HG03432 (cell line): Measurements from ENCODE around the gene NLRP5.
"Not testable (repeated sequence)": the region's sequence is repeated elsewhere in the genome, so short reads cannot be mapped to it uniquely, and the experiment has no call there.

ENCODE experiments used
- ATAC-seq: cut with Tn5 transposase; IDR thresholded peaks from one replicate; pipeline ENCODE4 v1.9.1; 2021; ENCODE audit warnings: mild to moderate bottlenecking, moderate library complexity; ENCODE audit not compliant: unreplicated experiment

Gene NLRP5

DNA sequence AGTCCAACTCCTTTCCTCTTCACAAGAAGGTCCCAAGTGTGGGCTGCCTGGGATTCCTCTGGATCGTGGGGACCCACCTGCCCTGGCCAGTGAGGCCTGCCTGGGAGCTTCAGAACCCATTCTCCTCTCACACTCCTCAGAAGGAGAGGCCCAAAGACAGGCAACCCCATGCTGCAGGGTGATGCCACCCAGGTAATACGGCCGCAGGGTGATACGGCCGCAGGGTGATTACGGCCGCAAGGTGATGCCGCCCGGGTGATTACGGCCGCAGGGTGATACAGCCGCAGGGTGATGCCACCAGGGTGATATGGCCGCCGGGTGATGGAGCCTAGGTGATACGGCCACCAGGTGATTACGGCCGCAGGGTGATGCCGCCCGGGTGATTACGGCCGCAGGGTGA is 111.7 kb downstream of the NLRP5 start:
- ATAC-seq: not testable (repeated sequence)

DNA sequence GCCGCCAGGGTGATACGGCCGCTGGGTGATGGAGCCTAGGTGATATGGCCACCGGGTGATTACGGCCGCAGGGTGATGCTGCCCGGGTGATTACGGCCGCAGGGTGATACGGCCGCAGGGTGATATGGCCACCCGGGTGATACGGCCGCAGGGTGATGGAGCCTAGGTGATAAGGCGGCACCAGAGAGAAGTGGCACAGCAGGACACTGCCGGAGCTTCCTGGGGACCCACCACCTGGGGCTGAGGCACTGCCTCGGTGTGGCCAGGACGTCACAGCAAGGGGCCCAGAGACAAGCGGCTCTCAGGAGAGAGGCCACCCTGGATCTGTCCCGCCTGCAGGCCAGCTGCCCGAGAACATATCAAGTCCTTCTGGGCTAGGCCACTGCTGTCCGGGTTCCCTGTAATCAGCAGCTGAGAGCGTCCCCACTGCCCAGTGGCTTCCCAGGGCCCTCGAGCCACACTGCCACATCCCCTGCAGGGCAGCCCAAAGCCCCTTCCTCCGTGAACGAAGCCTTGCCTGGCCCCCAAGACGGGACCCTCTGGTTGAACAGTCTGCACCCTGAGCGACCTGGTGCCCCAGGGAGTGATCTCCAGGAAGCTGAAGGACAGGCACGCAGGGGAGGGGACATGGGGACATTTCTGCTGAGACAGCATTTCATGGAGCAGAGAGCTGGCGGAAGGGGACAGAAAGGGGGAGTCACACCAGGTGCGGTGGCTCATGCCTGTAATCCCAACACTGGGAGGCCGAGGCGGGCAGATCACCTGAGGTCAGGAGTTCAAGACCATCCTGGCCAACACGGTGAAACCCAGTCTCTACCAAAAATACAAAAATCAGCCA is 112.4 kb downstream of the NLRP5 start:
- ATAC-seq: no peak

DNA sequence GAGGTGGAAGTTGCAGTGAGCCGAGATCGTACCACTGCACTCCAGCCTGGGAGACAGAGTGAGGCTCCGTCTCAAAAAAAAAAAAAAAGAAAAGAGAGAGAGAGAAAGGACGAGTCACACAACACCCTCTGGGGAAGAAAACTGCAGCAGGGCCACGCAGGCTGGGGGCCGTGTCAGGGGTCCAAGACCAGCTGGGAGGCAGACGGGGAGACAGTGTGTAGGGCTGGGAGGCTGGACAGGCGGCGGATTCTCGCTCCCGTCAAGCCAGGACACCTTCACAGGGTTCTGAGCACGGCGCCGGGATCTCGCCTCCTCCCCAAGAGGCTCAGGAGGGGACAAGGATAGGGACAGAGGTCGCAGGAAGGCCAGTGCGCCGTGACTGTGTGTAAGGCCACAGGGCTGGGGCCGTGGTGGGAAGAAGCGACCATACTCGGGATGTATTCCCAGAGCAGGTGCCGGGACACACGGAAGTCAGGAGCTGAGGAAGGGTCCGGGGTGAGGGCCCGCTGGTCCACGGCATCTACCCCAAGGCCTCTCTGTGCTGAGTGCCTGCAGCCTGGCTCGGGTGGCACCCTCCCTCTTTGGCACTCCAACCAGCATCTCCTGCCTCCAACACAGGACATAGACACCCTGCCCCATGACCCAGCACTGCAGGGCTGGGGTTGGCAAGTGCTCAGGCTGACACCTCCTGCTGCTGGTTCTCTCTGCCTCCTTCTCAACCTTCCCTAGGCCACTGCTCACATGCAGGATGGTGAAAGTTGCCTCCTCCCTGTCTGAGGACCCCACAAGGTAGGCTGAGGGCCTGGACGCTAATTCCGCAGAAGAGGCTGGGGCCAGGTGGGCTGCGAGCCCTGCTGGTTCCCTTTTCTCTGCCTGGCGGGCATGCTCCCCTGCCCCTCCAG is 113.3 kb downstream of the NLRP5 start:
- no peak for ATAC-seq

DNA sequence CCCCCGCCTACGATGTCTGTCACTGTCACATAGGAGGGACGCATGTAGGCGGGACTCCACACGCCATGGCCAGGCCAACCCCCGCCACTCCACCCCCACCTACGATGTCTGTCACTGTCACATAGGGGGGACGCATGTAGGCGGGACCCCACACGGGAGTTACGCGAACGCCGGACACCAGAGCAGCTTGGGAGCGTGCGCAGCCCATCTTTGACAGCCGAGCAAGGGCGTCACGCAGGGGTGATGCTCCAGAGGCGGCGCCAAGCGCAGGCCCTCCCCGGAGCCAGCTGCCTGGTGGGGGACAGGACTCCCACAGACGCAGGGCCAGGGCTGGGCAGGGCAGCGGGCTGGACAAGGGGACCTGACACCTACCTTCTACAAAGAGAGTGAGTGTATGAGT is 114.5 kb downstream of the NLRP5 start:
- no peak for ATAC-seq

DNA sequence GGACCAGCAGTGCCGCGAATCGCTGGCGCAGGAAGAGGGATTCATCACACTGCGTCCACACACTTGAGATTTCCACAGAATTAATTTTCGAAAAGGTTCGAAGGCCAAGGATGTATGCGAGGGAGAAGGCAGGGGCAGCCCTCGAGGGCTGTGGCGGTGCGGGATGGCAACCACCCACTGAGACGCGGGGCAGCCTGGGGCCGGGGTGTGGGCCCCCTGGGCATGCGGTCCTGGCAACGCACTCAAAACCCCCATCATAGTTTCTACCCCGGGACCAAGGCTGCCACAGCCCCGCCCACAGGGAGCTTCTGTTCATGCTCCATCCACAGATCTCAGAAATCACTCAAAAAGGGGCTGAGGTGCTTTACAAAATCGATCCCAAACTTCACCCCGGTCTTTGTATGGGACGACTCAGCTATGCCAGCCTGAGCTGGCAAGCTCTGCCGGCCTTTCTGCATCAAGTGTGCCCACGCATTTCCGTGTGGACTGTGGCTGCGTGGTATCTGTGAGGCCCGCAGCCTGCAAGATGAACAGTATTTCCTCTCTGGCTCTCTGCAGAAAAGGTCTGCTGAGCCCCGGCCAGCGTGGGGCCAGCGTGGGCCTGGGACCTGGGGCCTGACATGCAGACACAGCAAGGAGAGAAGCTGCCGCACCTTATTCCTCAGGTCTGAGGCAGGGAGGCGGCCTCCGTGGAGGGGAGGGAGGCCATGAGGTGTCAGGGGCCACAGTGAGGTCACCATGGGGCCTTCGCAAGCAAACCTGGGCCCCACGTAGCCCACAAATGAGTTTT is 115.4 kb downstream of the NLRP5 start:
- ATAC-seq: no peak

DNA sequence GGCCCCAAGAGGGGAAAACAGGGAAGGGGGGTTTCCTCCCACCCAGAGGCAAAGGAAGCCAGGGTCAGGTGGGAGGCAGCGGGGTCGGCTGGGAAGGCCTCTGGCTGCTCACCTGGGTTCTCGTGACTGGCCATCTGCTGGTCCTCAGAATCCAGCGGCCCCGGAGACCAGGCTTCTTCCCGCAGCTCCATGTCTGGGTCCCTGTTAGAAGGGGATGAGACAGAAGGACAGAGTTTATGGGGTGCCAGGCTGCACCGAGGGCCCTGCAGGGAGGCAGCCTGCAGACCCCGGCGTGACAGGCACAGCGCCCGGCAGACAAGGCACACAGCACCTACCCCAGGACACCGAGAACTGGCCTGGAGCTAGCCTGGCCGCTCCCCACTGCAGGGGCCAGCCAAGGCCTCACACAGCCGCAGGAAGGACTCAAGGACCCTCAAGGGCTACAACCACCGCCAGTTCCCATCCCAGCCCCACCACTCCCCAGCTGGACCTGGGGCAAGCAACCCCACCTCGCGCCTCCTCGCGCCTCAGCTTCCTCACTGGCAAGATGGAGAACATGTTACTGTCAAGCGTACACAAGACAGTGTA is 116.5 kb downstream of the NLRP5 start:
- ATAC-seq: no peak

DNA sequence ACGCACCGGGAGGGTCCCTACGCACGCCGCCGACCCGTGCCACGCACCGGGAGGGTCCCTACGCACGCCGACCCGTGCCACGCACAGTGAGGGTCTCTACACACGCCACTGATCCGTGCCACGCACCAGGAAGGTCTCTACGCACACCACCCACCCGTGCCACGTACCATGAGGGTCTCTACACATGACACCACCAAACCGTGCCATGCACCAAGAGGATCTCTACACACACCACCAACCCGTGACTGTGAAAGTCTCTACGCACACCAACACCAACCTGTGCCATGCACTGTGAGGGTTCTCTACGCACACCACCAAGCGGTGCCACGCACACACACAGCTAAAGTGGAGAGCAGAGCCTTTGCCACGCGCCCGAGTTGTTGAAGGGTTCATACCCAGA is 117.8 kb downstream of the NLRP5 start:
- no peak for ATAC-seq

DNA sequence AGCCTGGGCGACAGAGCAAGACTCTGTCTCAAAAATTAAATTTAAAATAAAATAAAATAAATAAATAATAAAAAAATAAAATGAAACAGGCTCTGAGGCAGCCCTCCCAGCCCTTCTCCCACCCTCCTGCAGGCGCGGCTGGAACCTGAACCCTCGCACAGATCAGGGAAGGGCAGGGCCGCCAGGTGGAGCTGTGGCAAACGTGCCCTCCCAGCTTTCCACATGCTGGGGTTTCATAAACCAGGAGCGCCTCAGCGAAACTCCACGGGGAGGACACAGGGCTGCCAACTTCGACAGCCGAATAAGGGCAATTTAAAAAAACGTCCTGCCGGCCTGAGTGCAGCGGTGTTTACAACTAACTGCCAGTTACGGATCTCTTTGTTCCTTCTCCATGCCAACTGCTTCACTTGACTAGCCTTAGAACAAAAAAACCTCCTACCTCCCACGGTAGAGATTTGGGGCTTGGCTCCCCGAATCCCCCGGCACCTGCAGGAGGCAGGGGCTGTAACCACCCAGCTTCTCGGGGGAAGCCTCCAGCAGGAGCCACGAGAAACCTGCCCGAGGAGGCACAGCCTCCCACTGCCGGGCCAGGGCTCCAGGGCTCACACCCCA is 118.6 kb downstream of the NLRP5 start:
- peak; percentile 35 for ATAC-seq

DNA sequence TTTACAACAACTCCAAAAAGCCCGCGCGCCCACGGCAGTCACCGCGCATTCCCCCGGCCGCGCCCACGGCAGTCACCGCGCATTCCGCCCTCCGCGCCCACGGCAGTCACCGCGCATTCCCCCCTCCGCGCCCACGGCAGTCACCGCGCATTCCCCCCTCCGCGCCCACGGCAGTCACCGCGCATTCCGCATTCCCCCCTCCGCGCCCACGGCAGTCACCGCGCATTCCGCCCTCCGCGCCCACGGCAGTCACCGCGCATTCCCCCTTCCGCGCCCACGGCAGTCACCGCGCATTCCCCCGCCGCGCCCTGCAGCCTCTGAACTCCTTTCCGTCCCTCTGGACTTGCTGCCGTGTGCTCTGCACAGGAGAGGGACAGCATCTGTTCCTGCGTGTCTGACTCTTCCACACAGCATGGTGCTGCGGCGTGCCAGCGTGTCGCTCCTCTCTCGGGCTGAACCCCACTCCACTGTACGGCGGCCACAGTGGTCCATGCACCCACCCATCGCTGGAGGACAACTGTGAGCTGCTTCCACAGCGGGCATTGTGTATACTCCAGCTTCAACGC is 119.3 kb downstream of the NLRP5 start:
- not testable (repeated sequence) for ATAC-seq

DNA sequence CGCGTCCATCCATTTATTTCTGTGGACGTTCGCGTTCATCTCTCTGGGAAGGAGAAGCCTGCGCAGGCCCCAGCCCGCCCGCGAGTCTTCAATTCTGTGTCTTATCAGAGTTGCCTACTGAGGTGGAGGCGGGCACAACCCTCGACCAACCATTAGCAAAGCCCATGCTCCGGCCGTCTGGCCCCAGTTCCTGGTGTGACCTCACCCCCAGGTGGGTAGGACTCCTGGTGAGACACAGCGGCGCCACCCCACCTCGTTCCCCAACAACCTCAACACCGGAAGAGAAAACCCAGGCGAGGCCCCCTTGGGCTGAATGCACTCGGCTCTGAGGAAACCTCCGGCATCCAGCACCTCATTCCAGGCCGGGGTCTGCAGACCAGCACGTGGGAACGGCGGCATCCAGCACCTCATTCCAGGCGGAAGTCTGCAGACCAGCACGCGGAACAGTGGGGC is 119.8 kb downstream of the NLRP5 start:
- no peak for ATAC-seq

DNA sequence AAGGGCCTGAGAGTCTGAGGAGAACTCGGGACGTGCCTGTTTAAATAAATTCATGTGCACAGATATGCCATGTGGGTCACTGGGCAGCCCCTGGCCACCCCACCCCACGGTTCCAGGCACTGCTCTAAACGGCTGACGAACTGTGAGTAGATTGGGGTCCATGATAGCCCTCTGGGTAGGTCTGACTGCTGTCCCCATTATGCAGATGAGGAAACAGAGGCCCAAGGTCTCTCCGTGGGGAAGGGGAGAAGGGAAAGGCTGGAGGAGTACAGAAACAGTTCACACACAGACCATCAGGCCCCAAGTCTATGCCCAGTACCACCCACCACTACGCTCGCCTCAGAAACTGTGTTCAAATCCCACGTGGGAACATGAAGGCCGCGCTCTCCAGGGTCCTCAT is 120.4 kb downstream of the NLRP5 start:
- ATAC-seq: no peak

DNA sequence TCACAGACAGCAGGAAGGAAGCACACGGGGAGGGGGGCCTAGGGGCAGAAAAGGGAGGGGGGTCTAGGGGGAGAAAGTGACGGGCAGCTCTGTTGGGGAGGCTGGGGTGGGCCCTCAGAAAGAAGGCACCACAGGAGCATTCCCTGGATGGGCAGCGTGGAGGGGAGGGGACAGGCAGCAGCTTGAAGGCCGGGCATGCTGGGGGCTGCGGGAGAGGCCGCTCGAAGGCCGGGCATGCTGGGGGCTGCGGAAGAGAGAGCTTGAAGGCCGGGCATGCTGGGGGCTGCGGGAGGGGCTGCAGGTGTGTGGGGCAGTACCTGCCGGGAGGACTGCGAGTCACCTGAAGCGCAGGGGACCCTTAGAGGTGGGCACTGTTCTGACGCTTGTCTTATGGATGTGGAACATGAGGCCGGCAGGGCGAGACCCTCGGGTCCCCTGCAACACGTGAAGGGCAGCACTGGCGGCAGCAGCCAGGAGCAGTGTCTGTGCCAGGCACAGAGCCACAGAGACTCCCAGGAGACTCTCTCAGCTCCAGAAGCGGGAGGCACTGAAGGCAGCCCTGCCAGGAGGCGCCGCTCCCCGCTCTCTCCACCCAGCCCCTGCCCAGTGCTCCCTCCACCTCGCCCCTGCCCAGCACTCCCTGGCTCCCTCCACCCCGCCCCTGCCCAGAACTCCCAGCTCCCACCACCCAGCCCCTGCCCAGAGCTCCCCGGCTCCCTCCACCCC is 121.2 kb downstream of the NLRP5 start:
- no peak for ATAC-seq

DNA sequence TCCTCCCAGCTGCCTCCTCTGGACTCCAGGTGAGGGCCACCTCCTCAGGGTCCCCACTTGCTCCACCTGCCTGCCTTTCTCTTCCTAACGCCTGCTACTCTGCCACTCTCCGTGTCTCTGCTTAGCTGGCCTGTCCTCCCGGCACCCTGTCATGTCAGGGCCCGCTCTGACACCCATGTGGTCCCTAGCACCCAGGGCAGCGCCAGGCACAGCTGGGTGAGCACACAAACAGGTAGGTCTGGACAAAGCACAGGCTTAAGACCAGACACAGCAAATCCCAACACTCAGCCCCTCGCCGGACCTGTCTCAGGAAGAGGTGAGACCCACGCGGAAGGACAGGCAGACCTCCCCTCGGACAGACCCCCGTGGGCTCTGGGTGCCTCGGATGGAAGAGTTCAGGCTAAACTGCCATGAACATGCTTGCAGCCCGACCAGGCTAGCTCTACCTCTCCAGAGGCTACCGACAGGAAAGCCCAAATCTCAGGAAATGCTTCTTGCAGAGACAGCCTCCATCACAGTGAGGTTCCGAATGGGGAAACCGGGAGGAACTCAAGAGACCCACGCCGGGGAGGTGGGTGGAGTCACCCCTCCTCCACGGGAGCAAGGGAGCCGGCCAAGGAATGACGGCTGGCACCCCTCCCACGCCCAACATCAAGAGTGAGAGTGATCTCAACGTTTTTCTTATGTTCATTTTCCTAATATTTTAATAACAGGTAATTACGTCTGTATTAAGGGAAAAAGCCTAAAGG is 122.0 kb downstream of the NLRP5 start:
- no peak for ATAC-seq

DNA sequence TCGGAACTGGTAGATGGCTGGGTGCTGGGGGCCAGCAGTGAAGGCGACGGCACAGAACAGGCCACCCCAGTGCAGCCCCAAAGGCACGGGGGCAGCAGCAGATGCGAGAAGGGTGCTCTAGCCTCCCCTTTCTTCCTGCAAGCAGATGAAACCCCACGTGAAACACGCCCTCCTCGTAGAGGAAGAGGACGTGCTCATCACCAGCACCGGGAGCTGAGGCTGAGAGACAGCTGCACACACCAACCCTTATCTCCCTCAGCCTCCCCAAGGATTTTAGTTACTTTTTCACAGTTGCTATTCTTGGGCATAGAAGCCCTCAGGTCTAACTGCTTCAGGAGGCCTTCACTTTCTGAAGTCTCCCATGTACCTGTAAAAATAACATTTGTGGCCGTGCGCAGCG is 122.7 kb downstream of the NLRP5 start:
- ATAC-seq: no peak

DNA sequence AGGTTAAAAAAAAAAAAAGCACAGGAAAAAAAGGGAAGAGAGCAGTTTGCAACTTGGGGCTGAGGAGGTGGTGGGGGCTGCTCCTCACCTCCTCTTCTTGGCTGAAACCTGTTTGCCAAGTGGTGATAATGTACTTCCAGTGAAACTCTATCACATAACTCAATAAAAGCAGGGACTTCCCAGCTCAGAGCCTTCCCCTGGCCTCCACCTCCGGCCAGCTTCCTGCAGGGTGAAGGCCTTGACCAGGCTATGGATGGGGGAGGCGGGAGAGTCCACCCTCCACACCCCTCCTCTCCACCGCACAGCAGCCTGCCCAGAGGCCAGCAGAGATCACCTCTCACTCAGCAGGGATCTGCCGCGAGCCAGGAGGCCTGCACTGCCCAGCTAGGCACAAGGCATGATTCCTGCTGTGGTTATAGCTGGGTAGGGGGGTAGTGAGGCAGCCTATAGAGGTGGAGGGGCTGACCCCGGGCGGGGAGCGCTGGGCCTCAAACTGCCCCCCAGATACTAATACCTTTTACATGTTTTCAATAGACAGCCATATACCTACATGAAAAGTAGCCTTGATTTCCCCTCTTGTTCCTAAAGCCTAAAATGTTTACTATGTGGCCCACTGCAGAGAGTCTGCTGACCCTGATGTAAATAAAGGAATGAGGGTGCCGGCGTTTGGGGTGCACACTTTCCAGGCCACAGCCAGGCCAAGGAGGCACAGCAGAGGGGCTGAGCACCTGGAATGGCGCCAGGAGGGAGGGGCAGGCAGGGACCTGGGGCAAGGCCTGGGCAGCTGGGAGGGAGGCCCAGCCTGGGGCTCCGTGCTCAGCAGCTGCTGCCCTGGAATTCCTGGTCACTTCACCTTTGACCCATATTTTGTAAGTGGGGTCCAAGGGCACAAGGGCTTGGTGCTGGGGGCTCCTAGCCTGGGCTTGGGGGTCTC is 124.2 kb downstream of the NLRP5 start:
- ATAC-seq: no peak
